ENCODE measurements around the gene STK32B.

DNA sequence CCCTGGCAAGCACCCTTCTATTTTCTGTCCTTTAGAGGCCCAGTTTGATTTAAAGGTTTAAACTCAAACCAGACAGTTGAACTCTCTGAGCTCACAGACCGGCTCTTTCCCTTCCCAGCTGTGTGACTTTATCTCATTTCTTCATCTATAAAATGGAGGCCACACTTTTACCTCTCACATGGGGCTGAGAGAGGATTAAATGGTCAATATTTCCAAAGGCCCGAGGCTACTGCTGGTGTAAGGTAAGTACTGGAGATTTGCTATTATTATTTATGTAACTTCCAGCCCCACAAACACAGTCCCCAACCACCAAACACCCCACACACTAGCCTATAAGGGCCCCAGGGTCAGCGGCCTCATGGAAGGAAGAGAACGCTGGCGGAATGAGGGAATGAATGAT, 18.5 kb upstream of the STK32B start:
- TF ChIP-seq EZH2 (IDR thresholded peaks at IDR 0.05; ENCODE audit: low read depth, low read length, severe bottlenecking) (no peak), SRF (IDR thresholded peaks at IDR 0.05; ENCODE audit: low read depth, low read length) (no peak), E2F6 (IDR thresholded peaks at IDR 0.05) (no peak), TAF1 (IDR thresholded peaks at IDR 0.05; ENCODE audit: low read depth, low read length) (no peak), ATF3 (IDR thresholded peaks at IDR 0.05; ENCODE audit: insufficient read depth, low read depth, low read length) (no peak), NRF1 (IDR thresholded peaks at IDR 0.05; ENCODE audit: low read depth, low read length) (no peak), SUZ12 (IDR thresholded peaks at IDR 0.05; ENCODE audit: low read length) (no peak), POLR2A (IDR thresholded peaks at IDR 0.05; ENCODE audit: control extremely low read depth in 1 of 2, low read depth in 2 of 2, low read length in 2 of 2) (no peak), MAFK (IDR thresholded peaks at IDR 0.05; ENCODE audit: low read depth, low read length) (no peak), CEBPB (IDR thresholded peaks at IDR 0.05; ENCODE audit: low read depth, low read length) (no peak), RXRA (IDR thresholded peaks at IDR 0.05; ENCODE audit: insufficient read depth, low read depth, low read length) (no peak)
- TF ChIP-seq, protein P1, sequence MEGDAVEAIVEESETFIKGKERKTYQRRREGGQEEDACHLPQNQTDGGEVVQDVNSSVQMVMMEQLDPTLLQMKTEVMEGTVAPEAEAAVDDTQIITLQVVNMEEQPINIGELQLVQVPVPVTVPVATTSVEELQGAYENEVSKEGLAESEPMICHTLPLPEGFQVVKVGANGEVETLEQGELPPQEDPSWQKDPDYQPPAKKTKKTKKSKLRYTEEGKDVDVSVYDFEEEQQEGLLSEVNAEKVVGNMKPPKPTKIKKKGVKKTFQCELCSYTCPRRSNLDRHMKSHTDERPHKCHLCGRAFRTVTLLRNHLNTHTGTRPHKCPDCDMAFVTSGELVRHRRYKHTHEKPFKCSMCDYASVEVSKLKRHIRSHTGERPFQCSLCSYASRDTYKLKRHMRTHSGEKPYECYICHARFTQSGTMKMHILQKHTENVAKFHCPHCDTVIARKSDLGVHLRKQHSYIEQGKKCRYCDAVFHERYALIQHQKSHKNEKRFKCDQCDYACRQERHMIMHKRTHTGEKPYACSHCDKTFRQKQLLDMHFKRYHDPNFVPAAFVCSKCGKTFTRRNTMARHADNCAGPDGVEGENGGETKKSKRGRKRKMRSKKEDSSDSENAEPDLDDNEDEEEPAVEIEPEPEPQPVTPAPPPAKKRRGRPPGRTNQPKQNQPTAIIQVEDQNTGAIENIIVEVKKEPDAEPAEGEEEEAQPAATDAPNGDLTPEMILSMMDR (IDR thresholded peaks at IDR 0.05; ENCODE audit: control extremely low read depth in 1 of 3, insufficient read depth in 1 of 3, low read depth in 1 of 3, low read length in 3 of 3), result no peak
- TF ChIP-seq, protein P2, sequence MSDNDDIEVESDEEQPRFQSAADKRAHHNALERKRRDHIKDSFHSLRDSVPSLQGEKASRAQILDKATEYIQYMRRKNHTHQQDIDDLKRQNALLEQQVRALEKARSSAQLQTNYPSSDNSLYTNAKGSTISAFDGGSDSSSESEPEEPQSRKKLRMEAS (IDR thresholded peaks at IDR 0.05), result no peak

Measured in H1 (cell line).